OCI-M2 (cell line): ENCODE results near the gene HGFAC.
"Not testable (repeated sequence)": the region's sequence is repeated elsewhere in the genome, so short reads cannot be mapped to it uniquely, and the experiment has no call there.

Experiments used
- DNase-seq: peaks from one replicate; lab custom pipeline; 2025; ENCODE audit not compliant: unreplicated experiment; lab: John Stamatoyannopoulos, UW

Gene HGFAC

GRCh38 chr4:3410401-3411135, 31.2 kb upstream of the HGFAC start:
- DNase-seq, result no peak

GRCh38 chr4:3411190-3411589, 30.6 kb upstream of the HGFAC start:
- DNase-seq, result not testable (repeated sequence)

GRCh38 chr4:3411676-3412075, 30.1 kb upstream of the HGFAC start:
- no peak for DNase-seq

GRCh38 chr4:3412257-3413020, 29.3 kb upstream of the HGFAC start:
- DNase-seq, result no peak

GRCh38 chr4:3413217-3413671, 28.5 kb upstream of the HGFAC start:
- no peak for DNase-seq

GRCh38 chr4:3413675-3414420, 27.9 kb upstream of the HGFAC start:
- no peak for DNase-seq

- no peak for DNase-seq
These were observed 27.1 kb upstream of the HGFAC start for GRCh38 chr4:3414421-3415279.

- DNase-seq, result no peak
These were observed 26.2 kb upstream of the HGFAC start for GRCh38 chr4:3415471-3416141.

- no peak for DNase-seq
These were observed 25.5 kb upstream of the HGFAC start for GRCh38 chr4:3416270-3416669.

- no peak for DNase-seq
These were observed 24.9 kb upstream of the HGFAC start for GRCh38 chr4:3416821-3417221.

- DNase-seq, result no peak
These were observed 24.3 kb upstream of the HGFAC start for GRCh38 chr4:3417448-3417847.

GRCh38 chr4:3418029-3418762, 23.6 kb upstream of the HGFAC start:
- DNase-seq, result no peak

- no peak for DNase-seq
These were observed 21.7 kb upstream of the HGFAC start for GRCh38 chr4:3419836-3420605.

GRCh38 chr4:3420606-3420955, 21.2 kb upstream of the HGFAC start:
- DNase-seq, result no peak

GRCh38 chr4:3420956-3421355, 20.8 kb upstream of the HGFAC start:
- DNase-seq, result no peak

GRCh38 chr4:3421470-3421869, 20.3 kb upstream of the HGFAC start:
- no peak for DNase-seq

- no peak for DNase-seq
These were observed 19.4 kb upstream of the HGFAC start for GRCh38 chr4:3422241-3422801.

- DNase-seq, result no peak
These were observed 18.9 kb upstream of the HGFAC start for GRCh38 chr4:3422808-3423297.
